Fibroblast of skin of abdomen (primary cell): ENCODE results near the gene IRF6.
"Not testable (repeated sequence)": the region's sequence is repeated elsewhere in the genome, so short reads cannot be mapped to it uniquely, and the experiment has no call there.

Experiments
- DNase-seq: peaks from one replicate; pipeline ENCODE4 v3.0.0-alpha.2; 2013

IRF6 gene

GRCh38 chr1:209823143-209824041, 17.4 kb upstream of the IRF6 start:
- peak; percentile 80 for DNase-seq

GRCh38 chr1:209822706-209823105, 16.8 kb upstream of the IRF6 start:
- DNase-seq: no peak

- DNase-seq: no peak
Observed at GRCh38 chr1:209820986-209821385, 15.0 kb upstream of the IRF6 start.

- DNase-seq: no peak
Observed at GRCh38 chr1:209819058-209819457, 13.1 kb upstream of the IRF6 start.

GRCh38 chr1:209817691-209818090, 11.7 kb upstream of the IRF6 start:
- no peak for DNase-seq

- DNase-seq: no peak
Observed at GRCh38 chr1:209816923-209817322, 11.0 kb upstream of the IRF6 start.

GRCh38 chr1:209815931-209816341, 10.0 kb upstream of the IRF6 start:
- DNase-seq: no peak

GRCh38 chr1:209815490-209815889, 9.5 kb upstream of the IRF6 start:
- no peak for DNase-seq

- DNase-seq: no peak
Observed at GRCh38 chr1:209813902-209814301, 8.0 kb upstream of the IRF6 start.

GRCh38 chr1:209810783-209811182, 4.8 kb upstream of the IRF6 start:
- DNase-seq: no peak

- DNase-seq: no peak
Observed at GRCh38 chr1:209809611-209810010, 3.7 kb upstream of the IRF6 start.

GRCh38 chr1:209808059-209808581, 2.2 kb upstream of the IRF6 start:
- DNase-seq: peak; percentile 90

GRCh38 chr1:209807509-209807908, 1.6 kb upstream of the IRF6 start:
- DNase-seq: no peak

GRCh38 chr1:209805341-209805781, 581 bp downstream of the IRF6 start:
- DNase-seq: no peak

- DNase-seq: no peak
Observed at GRCh38 chr1:209803568-209803967, 2.4 kb downstream of the IRF6 start.

GRCh38 chr1:209802780-209803152, 3.2 kb downstream of the IRF6 start:
- no peak for DNase-seq

- DNase-seq: no peak
Observed at GRCh38 chr1:209802117-209802779, 3.7 kb downstream of the IRF6 start.

- no peak for DNase-seq
Observed at GRCh38 chr1:209800984-209801834, 4.7 kb downstream of the IRF6 start.

GRCh38 chr1:209797978-209798639, 7.8 kb downstream of the IRF6 start:
- DNase-seq: no peak

- not testable (repeated sequence) for DNase-seq
Observed at GRCh38 chr1:209793711-209794110, 12.2 kb downstream of the IRF6 start.

- no peak for DNase-seq
Observed at GRCh38 chr1:209791920-209792319, 14.0 kb downstream of the IRF6 start.
